DMS 273 (cell line): ENCODE measurements around the gene SPSB1.

Experiments
- DNase-seq: peaks from one replicate; lab custom pipeline; 2025; ENCODE audit not compliant: unreplicated experiment; lab: John Stamatoyannopoulos, UW

SPSB1 gene

DNA sequence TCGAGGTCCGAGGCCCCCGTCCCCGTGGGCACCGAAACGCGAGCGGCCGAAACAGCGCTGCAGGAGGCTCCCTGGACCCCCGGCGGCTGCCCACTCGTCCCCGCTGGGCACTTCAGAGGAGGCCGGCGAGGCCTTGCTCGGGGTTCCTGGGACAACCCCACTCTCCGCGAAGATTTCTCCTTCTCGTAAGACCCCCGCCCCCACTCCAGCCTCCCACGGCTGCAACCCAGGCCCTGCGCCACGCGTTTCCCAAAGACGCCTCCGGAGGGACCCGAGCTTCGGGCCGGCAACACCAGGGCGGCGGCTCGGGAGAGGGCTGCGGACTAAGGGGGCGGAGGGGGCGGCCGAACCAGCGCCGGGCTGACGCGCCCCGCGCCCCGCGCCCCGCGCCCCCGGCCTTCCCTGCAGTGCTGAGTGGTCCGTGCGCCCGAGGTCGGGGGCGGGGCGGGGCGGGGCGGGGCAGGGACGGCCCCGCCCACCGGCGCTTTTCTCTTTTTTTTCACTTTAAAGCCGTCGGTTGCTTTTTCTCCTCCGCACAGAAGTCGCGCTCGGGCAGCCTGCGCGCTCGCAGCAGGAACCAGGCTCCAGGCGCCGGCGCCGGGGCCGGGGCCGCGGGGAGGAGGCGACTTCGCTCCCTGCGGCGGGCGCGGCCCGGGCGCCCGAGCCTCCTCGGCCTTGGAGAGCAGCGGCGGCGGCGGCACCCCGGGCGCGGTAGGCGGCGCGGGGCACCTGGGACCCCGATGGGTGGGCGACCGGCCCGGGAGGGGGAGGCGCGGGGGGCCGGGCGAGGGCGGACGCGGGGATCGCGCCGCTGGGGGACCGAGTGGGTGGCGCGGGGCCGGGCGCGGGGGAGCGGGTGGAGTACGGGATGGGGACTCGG, at the start of gene SPSB1:
SPSB1 (plus strand) TSS at position 534 of the 880 bp plus-strand sequence. CDS start 62,998 bp downstream, outside the sequence.
- DNase-seq, result peak; percentile 86

DNA sequence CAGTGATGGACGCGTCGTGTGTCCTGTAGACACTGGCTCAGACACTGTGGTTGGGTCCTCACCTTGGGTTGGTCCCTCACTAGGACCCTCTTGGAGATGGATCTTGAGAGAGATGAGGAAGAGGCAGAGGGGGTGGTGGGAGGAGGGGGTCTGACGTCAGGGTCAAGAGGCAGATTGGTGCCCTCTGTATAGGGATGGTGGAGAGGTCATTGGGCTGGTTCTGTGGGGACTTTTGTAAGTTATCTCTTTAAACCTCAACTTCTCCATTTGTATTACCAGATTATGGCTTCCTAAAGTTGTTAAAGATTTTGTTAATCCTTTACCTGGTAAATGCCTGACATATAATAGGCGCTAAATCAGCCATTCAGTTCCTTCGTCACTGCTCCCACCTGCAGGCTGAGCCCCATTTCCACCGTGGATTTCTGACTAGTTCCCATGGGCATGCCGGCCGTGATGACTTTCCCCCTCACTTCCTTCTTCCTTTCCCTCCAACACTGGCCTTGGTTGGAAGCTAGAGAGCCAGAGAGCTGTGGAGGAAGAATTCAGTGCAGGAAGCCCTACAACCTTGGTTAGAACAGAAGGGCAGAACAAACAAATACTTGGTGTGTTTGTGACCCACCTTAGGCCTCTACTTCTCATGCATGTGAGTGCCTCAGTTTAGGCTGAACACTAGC, 49.5 kb upstream of the SPSB1 start:
- DNase-seq, result no peak

- no peak for DNase-seq
Measured at GRCh38 chr1:9244501-9245229, 48.0 kb upstream of the SPSB1 start.

DNA sequence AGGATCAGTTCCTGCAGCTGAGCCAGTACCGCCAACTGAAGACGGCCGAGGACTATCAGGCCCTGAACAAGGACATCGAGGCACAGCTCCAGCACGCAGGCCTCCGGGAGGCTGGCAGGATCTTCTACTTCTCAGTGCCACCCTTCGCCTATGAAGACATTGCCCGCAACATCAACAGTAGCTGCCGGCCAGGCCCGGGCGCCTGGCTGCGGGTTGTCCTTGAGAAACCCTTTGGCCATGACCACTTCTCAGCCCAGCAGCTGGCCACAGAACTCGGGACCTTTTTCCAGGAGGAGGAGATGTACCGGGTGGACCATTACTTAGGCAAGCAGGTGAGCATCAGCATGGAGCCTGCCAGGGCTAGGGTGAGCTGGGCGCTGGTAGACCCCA, 47.5 kb upstream of the SPSB1 start:
- DNase-seq, result no peak

DNA sequence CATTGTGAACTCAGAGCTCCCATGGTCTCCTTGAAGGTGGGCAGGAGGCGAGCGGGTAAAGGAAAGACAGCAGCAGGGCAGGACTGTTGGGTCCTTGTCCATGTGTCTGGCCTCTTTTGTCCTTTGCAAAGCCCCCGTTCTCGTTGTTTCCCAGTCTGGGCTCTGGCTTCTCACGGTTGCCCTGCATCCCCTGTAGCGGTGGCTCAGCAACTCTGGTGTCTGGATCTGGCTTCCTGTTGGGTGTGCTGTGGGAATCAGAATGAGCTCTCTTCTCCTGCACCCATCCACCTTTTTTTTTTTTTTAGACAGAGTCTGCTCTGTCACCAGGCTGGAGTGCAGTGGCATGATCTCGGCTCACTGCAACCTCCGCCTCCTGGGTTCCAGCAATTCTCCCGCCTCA, 47.0 kb upstream of the SPSB1 start:
- DNase-seq, result no peak

DNA sequence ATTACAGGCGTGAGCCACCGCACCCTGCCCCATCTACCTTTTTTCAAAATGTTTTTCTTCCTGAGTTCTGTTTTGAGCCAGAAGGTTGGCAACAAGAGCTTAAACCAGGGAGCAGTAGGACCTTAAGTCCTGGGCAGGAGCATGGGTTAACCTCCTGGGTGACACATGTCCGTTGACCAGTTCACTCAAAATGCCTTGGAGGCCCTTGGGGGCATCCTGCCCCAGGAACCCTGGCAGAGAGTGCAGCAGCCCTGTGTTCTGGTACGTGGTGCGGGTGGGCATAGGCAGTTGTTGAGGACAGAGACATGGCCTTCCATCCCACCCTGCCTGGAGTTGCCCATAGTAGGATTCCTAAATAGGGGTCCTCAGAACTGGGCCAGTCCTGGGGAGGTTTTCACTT, 46.5 kb upstream of the SPSB1 start:
- DNase-seq, result no peak

DNA sequence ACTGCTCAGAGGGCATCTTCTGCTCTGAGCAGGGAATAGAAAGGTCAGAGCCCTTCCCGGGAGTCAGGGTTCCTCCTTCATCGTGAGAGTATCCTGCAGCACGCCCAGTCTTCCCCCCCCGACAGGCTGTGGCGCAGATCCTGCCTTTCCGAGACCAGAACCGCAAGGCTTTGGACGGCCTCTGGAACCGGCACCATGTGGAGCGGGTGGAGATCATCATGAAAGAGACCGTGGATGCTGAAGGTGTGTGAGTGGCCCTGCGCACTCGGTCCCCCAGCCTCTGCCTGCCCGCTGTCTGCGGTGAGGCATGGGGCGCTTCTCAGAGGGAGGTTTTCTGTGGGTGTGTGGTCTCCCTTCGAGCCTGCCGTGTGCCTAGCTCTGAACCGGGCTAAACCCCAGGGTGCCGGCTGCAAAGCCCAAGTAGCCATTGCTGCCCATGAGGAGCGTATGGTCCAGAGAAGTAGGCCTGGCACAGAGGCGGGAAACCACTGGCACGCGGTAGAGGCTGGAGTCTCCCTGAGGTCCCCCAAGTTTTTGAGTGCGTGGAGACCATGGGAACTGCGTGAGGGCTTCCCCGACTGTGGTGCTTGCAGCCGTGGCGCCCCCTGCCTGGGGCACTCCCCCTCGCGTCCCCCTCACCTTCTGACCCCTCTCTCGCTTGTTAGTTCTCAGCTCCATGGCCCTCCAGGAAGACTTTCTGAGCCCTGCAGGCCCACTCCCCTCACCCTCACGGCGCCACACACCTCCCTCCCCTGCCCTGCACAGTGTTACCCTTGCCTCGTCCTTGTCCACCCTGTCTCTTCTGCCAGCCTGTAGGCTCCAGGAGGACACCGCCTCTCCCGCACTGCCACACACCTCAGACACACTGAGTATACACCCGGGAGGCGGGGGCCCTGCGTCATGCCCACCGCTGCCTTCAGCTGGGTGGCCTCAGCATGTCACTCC, 45.6 kb upstream of the SPSB1 start:
- DNase-seq, result no peak

DNA sequence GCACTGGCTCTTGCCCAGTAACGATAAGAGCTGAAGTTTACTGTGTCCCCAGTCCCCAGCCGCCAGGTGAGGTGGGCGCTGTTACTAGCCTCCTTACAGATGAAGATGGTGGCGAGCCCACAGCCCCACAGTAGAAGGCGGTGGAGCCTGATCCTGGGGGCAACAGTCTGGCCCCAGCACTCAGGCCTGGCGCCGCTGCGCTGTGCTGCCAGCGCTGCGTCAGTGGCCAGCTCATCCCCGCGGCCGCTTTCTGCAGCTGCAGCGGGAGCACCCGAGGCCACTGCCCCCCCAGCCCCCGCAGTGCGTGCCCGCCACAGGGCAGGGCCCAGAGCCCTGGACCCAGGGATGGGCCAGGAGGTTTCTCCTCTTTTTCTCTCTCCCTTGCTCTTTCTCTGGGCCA, 44.8 kb upstream of the SPSB1 start:
- no peak for DNase-seq

DNA sequence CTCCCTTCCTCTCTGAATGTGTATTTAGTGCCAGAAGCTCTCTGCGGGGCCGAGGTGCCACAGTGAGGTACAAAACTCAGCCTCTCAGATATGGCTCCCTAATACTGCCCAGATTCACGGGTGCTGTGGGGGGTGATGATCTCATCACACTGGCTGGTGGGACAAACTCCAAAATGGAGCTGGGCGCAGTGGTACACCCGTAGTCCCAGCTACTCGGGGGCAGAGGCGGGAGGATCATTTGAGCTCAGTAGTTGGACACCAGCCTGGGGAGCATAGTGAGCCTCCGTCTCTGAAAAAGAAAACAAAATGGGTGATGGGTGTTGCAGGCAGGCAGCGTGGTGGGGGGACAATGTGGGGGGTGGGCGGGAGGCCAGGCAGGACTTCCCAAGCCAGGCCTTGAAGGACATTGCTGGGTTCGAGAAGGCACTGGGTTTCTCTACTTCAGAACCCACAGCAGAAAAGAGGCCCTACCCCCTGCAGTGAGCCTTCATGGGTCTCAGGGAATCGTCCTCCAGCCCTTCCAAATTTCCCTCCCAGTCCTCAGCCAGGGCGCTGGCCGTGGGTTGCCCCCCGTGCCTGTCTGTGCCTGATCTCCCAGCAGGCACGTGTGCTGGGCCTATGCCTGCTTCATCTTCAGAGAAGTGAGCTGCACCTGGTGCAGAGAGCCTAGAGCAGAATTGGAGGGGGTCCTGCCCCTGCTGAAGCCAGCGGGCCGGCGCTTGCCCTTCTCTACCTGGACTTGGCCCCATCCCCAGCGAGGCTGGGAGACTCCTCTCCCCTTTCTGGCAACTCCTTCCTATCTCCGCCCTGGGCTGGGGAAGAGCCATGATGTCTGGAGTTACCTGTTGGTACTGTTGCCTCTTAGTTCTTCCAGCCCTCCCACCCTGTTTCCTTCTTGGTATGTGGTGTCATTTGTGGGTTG, 44.1 kb upstream of the SPSB1 start:
- DNase-seq, result no peak

DNA sequence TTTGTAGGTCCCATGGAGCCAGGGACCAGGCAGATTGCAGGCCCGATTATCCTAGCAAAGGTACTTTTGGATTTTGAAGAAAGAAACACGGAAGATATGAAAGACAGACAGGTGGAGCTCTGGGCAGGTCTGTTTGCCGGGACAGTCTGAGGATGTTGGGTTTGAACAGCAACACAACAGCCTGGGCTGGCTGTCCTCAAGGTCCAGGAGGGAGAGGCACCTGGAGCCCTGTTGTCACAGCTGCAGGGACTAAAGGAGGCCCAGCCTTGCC, 43.5 kb upstream of the SPSB1 start:
- no peak for DNase-seq

DNA sequence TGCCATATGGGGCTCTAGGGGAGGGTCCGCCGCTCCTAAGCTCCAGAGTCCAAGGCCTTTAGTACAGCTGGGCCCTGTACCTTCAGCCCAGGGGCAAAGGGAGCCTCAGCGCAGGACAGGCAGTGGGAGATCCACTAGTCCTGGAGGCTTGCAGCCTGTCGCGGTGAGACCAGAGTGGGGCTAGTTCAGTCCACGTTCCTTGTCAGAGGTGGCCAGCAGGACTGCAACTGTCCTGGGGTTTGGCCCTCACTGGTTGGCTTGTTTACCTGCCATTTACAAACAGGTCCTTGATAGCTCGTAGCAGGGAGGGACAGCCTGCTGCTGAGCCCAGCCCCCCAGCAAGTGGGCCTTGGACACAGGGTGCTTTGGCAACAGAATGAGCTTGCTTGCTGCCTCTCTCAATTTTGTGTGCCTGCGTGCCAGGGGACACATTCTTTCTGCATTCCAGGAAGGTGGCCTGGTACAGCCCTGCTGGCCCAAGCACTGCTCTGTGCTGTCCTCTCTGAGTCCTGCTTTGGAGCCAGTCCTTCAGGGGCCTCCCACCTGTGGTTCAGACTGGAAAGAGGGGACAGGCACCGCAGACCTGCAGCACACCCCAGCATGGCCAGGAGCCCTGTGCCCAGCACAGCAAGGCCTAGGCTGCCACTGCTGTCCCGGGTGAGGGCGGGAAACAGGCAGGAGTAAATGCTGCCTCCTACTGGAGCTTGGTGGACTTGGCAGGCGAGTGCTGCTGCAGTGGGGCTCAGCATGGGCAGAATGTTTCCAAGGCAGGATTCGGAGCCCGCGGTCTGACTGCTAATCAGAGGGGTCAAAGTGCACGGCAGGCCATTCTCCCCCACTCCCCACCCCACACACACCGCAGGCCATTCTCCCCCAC, 42.9 kb upstream of the SPSB1 start:
- DNase-seq, result peak; percentile 61

DNA sequence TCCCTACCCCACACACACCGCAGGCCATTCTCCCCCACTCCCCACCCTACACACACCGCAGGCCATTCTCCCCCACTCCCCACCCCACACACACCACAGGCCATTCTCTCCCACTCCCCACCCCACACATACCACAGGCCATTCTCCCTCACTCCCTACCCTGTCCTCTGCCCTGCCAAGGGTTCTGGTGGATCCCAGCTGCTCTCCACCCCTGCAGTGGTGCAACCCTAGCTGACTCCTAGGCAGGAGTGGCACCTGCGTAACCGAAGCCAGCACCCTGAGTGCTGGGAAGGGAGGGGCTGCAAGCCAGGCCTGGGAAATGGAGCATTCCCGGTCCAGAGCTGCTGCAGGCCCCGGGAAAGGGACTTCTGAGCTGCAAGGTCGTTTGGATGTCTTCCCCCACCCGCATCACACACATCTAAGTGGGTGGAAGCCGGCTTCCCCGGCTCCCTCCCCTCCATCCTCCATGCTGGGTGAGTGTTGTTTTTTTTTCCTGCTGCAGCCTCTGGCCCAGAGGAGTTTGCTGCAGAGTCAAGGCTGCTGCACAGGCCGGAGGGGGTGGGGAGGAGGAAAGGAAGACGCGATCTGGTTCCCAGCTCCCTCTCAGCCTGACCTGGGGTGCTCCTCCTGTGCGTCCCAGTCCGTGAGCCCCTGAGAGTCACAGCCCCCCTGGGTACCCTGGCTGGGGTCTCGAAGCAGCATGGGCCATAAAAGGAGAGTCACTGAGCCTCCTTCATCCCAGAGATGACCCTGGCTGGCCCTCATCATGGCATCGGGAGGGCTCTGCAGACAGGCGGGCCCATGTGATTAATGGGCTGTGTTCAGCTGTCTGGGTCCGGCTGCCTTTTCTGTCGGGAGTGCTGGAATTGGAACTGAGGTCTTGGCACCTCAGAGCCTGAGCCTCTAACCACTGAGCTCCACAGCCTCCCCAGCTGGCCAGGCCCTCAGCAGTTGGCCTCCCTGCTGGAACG, 42.0 kb upstream of the SPSB1 start:
- peak; percentile 28 for DNase-seq

DNA sequence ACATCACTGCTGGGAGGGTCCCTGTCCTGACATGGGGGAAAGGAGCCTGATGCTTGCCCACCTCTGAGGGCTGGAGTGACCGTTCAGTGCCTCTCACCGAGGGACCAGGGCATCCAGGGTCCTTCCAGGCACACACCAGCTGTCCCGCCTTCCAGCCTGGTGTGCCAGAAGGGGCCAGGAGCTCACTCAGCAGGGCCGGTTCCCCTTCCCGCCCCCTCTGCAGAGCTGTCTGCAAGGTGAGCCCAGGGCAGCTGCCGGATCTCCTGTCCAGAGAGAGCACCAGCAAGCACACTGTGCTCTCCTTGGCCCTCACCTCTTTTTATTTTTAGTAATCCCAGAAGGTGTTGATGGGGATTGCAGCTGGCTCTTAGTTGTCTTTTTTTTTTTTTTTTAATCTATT, 41.2 kb upstream of the SPSB1 start:
- peak; percentile 74 for DNase-seq

GRCh38 chr1:9253004-9253403, 39.7 kb upstream of the SPSB1 start:
- no peak for DNase-seq

- DNase-seq, result no peak
Measured at GRCh38 chr1:9253453-9254105, 39.1 kb upstream of the SPSB1 start.

GRCh38 chr1:9256332-9256731, 36.4 kb upstream of the SPSB1 start:
- no peak for DNase-seq

DNA sequence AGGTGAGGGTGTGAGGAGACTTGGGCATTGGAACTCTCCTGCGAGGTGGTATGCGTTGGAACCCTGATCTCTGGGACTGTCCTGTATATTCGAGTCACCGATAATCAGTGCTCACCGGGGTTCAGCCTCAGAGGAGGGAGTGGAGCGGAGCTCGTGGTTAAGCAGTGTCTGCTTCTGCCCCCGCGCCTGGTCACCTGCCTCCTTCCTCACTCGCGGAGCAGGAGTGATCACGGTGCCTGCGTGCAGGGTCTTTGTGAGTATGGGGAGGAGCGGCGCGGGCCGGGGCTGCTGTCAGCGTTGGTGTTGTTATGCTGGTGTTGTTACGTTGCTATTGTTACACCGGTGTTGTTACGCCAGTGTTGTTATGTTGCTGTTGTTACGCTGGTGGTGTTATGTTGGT, 34.8 kb upstream of the SPSB1 start:
- no peak for DNase-seq
